HG02759 (cell line): ENCODE measurements around the gene LRMDA.

Experiments
- ATAC-seq: cut with Tn5 transposase; IDR thresholded peaks from one replicate; pipeline ENCODE4 v1.9.1; 2021; ENCODE audit warnings: mild to moderate bottlenecking, moderate library complexity; ENCODE audit not compliant: unreplicated experiment

The LRMDA gene

GRCh38 chr10:75470901-75471300, 39.5 kb downstream of the LRMDA start:
- no peak for ATAC-seq

DNA sequence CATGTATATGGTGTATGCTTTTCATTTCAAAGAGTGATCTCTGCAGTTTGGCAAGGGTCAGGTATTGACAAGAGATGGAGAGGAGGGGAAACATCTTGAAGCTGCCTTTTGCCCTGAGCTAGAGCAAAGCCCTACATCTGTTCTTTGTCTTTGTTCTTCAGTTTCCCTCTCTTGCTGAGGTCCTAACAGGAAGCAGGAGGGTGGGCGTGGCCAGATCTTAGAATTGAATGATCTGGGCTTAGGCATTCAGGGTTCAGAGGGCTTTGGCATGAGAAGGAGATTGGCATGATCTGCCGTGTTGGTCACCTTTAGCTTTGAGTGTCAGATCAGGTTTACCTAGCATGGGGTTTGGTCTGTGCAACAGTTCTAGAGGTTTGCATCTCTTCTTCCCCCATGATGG, 41.3 kb downstream of the LRMDA start:
- no peak for ATAC-seq

DNA sequence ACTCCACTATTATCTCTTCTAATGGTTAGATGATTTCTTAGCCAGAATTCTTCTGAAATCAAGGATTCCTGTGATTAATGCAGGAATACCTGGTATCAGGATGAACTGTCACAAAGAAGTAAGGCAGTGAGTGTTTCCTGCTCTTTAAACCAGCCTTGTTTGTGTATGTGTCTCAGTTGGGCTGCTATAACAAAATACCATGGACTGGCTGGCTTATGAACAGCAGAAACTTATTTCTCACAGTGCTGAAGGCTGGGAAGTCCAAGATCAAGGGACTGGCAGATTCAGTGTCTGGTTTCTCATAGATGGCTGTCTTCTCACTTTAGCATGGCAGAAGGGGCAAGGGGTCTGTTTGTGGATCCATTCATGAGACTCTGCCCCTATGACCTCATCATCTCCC, 42.7 kb downstream of the LRMDA start:
- ATAC-seq = no peak

- ATAC-seq = no peak
Observed at GRCh38 chr10:75475460-75476182, 44.2 kb downstream of the LRMDA start.

- ATAC-seq = no peak
Observed at GRCh38 chr10:75476569-75476968, 45.1 kb downstream of the LRMDA start.

GRCh38 chr10:75476985-75477384, 45.6 kb downstream of the LRMDA start:
- ATAC-seq = no peak

DNA sequence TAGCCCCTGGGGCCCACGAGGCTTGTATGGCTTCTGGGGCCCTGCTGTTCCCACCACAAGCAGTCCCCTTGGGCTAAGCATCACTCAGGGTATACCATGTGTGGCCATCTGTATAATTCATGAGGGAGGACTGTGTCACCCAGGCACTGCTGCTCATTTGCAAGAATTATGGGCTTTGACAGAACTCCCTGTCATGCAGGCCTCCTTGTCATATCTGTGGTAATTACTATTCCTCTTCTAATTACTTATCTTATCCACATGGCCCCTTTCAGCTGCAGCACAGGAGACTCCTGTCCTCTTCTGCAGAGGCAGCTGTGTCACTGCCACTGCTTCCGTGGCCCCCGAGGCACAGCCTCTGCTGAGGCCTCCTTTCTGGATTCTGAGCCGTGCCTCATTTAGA, 46.3 kb downstream of the LRMDA start:
- ATAC-seq = no peak

- no peak for ATAC-seq
Observed at GRCh38 chr10:75480374-75480773, 49.0 kb downstream of the LRMDA start.

- no peak for ATAC-seq
Observed at GRCh38 chr10:75483188-75483587, 51.8 kb downstream of the LRMDA start.

- ATAC-seq = no peak
Observed at GRCh38 chr10:75484717-75485116, 53.3 kb downstream of the LRMDA start.

- no peak for ATAC-seq
Observed at GRCh38 chr10:75486591-75486990, 55.2 kb downstream of the LRMDA start.

- no peak for ATAC-seq
Observed at GRCh38 chr10:75487087-75487754, 55.8 kb downstream of the LRMDA start.

DNA sequence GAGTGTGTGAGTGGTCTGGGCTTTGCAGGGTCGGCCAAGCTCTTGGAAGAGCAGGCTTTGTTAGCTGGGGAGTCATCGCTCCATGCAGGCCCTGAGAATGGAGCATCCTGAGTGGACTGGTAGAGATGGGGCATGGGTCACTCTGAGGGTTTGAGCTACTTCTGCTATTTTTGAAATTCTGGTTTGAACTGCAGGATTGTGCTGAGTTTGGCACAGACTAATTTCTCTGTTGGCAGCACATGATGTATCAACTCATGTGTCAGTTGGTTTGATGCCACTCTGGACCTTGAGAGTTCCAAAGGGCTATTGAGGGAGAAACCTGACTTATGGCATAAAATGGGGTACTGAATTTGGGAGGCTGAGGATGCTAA, 56.3 kb downstream of the LRMDA start:
- ATAC-seq = no peak

DNA sequence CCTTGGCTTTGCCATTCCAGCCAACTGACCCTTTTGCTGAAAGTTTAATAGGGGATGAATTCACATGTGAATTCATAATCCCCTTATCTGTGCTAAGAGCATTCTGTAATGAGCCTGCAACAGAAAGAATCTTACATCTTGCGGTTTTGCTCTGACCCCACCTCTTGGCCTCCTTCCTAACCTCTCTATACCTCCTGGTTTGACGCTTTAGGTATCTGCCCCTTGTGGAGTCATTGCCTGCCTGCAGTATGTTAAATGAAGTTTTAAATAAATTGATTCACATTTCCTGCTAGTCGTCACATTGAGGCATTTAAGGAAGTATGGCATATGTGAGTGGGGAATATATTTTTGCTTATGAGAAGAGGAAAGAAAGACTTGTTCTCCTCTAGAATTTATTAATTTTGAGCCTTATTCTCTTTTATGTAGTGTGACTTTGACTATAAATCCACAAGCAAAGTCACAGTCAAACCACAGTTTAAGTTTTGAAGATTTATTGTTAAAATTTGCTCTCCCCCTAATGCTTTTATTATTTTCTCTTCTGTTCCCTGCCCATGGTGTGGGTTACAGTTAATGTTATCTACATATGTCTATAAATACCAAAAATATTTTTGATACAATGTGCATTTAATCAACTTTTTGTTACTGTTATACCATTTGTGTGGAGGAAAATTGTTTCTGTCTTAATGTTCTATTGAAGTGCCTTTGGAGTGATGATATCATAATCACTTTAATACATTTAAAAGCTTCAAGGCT, 60.9 kb downstream of the LRMDA start:
- no peak for ATAC-seq

GRCh38 chr10:75493464-75493863, 62.0 kb downstream of the LRMDA start:
- no peak for ATAC-seq

DNA sequence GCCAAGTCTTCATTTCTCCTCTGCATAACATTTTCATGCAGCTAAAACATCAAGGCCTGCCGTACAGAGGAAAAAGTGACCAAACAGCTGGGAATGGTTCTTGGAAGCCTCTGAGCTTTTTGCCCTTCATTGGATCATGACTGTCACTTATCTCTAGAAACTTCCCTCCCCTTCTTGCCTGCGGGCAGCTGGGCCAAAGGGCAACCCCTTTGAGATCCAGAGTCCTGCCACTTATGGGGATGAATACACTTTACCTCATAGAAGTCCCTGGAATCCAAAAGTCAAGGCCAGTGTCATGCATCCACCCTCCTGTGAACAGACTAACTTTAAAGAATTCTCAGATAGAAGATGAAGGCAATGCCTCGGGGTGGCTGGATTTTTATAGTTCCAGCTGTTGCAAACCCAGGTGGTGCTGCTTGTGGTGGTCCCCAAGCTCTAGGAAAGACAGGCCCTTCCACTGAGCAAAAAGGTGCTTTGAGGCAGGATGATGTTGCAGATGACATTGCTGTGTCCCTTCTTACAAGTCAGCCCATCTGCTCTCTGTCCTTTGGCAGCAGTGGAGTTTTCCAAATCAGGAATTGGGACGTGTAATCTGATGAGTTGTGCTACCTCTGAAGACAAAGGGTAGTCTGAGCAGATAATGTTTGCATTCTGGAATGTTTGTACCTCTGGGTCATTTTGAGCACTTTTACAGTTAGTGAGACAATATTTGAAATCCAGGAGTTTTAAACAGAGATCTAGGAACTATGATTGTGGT, 64.2 kb downstream of the LRMDA start:
- ATAC-seq = no peak

DNA sequence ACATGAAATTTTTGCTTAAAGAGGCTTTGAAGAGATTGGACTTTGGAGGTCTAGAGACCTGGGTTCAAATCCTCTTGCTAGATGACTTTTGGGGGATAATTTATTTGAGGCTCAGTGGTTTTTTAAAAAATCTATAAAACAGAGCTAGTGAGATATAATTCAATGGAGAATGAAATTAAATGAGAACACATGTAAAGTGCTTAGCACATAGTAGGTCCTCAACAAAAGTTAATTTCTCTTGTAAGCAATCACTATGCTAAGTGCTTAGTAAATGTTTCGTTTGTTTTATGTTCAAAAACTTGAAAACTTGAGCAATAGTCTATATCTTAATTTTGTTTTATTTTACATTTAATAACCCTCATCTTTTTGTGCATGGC, 64.8 kb downstream of the LRMDA start:
- no peak for ATAC-seq

- ATAC-seq = no peak
Observed at GRCh38 chr10:75497997-75498883, 66.8 kb downstream of the LRMDA start.

DNA sequence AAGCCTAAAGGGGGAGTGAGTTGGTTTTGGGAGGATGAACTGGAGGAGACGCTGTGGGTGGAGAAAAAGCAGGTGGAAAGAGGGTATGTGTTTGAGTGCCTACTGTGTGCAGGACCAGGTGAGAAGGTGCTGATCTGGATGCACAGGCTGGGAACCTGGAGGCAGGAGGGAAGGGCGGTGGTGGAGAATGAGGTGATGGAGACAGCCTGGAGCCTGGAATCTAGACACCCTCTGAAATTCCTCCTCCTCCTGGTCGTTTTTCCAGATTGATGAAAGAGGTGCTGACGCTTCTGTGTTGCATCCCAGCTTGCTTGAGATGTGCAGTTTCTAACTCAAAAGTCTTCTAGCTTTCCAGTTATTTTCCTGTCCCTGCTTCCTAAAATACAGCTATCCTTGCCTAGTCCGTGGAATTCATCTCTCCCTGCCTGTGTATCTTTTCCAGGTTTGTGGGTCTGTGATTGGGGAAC, 67.5 kb downstream of the LRMDA start:
- no peak for ATAC-seq

DNA sequence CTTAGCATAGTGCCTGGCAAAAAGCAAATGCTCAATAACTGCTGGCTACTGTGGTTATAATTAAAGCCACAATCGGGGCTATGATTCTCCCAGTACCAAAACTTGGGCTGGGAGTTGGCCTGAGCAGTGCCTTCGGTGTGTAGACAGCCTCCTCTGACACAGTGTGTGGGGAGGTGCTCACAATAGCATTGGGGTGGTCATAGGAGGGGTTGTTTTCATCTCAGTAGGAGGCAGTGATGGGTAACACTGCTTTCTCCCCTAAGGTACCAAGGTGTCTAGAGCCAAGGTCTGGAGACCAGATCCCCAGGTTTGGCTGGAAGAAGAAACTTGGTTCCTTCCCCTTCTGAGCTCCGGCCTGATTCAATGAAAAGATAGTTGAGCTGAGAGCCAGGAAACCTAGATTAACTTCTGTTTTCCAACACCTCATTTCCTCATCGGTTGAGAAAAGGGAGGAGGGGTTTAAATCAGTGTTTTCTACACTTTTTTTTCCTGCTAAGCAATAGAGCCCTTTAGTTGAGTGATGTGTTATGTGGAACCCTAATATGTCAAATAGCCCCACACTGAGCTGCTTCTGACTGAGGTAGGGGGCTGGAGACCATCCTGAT, 68.2 kb downstream of the LRMDA start:
- ATAC-seq = no peak
